Measurements from ENCODE around the gene MARK3.

MARK3 gene

GRCh38 chr14:103448097-103448496, 62.9 kb downstream of the MARK3 start:
- ChIA-PET CTCF (interaction anchor here (1.3 to 1.5 kb wide), 2 partner anchors 11 to 31 kb away, joined by 3 to 7 read pairs; no protein-coding TSS in a partner anchor), POLR2A (no interaction called here)
- TF ChIP-seq CTCF (IDR thresholded peaks at IDR 0.05; ENCODE audit: control extremely low read depth, extremely low read depth, low read depth, missing control alignments) = no peak
- DNase-seq (ENCODE audit: extremely low spot score) = no peak

- DNase-seq (ENCODE audit: extremely low spot score) = no peak
- no peak for TF ChIP-seq CTCF (IDR thresholded peaks at IDR 0.05; ENCODE audit: control extremely low read depth, extremely low read depth, low read depth, missing control alignments)
- POLR2A ChIA-PET = no interaction called here
- CTCF ChIA-PET = interaction anchor here (1.0 to 1.3 kb wide), 2 partner anchors 10 to 13 kb away, joined by 3 read pairs; no protein-coding TSS in a partner anchor
Observed at GRCh38 chr14:103449634-103450161, 64.5 kb downstream of the MARK3 start.

GRCh38 chr14:103450416-103450815, 65.2 kb downstream of the MARK3 start:
- DNase-seq (ENCODE audit: extremely low spot score) = no peak

GRCh38 chr14:103451401-103451800, 66.2 kb downstream of the MARK3 start:
- TF ChIP-seq CTCF (IDR thresholded peaks at IDR 0.05; ENCODE audit: control extremely low read depth, extremely low read depth, low read depth, missing control alignments) = no peak
- CTCF ChIA-PET = no interaction called here
- DNase-seq (ENCODE audit: extremely low spot score) = no peak
- POLR2A ChIA-PET = no interaction called here

More at GRCh38 chr14:103450416-103450815, 65.2 kb downstream of the MARK3 start:
- CTCF ChIA-PET = interaction anchor here (1.0 to 1.3 kb wide), 2 partner anchors 9 to 14 kb away, joined by 3 read pairs; no protein-coding TSS in a partner anchor
- POLR2A ChIA-PET = interaction anchor here (0.6 kb wide), 1 partner anchor 12 kb away, joined by 4 read pairs; no protein-coding TSS in a partner anchor
- no peak for TF ChIP-seq CTCF (IDR thresholded peaks at IDR 0.05; ENCODE audit: control extremely low read depth, extremely low read depth, low read depth, missing control alignments)

GRCh38 chr14:103453791-103454190, 68.6 kb downstream of the MARK3 start:
- ChIA-PET CTCF (interaction anchor here (1.3 to 2.4 kb wide), 2 partner anchors 8 to 11 kb away, joined by 3 to 8 read pairs; no protein-coding TSS in a partner anchor), POLR2A (no interaction called here)
- DNase-seq (ENCODE audit: extremely low spot score) = no peak
- no peak for TF ChIP-seq CTCF (IDR thresholded peaks at IDR 0.05; ENCODE audit: control extremely low read depth, extremely low read depth, low read depth, missing control alignments)

GRCh38 chr14:103456167-103456835, 71.1 kb downstream of the MARK3 start:
- DNase-seq (ENCODE audit: extremely low spot score) = no peak
- POLR2A ChIA-PET = interaction anchor here (0.7 kb wide), 1 partner anchor 107 kb away, joined by 4 read pairs; no protein-coding TSS in a partner anchor
- TF ChIP-seq CTCF (IDR thresholded peaks at IDR 0.05; ENCODE audit: control extremely low read depth, extremely low read depth, low read depth, missing control alignments) = no peak
- CTCF ChIA-PET = interaction anchor here (0.6 kb wide), 1 partner anchor 65 kb away, joined by 4 read pairs; no protein-coding TSS in a partner anchor
